DMS 273 (cell line): ENCODE measurements around the gene TEDC2.

Source experiments
- DNase-seq: peaks from one replicate; lab custom pipeline; 2025; ENCODE audit not compliant: unreplicated experiment; lab: John Stamatoyannopoulos, UW

TEDC2 gene

DNA sequence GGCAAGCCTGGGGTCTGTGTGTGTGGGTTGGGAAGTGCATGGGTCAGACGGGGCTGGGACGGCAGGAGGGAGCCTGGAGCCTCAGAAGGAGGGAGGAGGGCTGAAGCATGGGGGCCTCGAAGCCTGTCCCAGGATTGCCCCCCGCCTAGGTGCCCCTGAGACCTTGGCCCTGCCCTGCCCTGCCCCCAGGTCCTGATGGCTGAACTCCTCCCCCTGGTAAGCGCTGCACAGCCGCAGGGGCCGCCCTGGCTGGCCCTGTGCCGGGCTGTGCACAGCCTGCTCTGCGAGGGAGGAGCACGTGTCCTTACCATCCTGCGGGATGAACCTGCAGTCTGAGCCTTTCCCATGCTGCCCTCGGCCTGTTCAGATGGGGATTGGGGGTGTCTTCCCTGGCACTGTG lies 4.4 kb downstream of the TEDC2 start:
- DNase-seq, result peak; percentile 64

DNA sequence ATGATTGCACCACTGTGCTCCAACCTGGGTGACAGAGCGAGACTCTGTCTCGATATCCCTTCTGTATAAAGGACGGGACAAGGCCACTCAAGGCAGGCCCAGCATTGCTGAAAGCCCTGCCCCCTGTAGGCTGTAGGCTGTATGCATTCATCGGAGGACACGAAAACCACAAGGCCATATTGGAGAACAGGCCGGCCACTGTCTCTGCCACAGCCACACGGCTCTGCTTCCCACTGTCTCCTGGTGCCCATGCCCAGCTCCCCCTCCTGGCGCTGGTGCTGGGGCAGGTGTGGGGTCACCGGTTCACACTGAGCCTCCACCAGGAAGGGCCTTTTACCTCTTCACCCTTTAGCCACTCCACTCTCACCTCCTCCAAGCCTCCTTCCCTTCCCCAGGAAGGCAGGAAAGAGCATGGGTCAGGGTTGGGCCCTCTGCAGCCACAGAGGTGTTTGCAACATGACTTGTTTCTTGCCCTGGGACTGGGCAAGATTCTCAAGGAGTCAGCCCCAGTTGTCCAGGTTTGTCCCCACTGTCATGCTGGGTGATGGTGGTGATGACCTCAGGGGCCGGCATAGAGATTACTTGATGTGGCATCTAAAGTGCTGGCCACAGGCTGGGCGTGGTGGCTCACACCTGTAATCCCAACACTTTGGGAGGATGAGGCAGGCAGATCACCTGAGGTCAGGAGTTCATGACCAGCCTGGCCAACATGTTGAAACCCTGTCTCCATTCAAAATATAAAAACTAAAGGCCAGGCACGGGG lies 5.9 kb downstream of the TEDC2 start:
- DNase-seq, result peak; percentile 58

DNA sequence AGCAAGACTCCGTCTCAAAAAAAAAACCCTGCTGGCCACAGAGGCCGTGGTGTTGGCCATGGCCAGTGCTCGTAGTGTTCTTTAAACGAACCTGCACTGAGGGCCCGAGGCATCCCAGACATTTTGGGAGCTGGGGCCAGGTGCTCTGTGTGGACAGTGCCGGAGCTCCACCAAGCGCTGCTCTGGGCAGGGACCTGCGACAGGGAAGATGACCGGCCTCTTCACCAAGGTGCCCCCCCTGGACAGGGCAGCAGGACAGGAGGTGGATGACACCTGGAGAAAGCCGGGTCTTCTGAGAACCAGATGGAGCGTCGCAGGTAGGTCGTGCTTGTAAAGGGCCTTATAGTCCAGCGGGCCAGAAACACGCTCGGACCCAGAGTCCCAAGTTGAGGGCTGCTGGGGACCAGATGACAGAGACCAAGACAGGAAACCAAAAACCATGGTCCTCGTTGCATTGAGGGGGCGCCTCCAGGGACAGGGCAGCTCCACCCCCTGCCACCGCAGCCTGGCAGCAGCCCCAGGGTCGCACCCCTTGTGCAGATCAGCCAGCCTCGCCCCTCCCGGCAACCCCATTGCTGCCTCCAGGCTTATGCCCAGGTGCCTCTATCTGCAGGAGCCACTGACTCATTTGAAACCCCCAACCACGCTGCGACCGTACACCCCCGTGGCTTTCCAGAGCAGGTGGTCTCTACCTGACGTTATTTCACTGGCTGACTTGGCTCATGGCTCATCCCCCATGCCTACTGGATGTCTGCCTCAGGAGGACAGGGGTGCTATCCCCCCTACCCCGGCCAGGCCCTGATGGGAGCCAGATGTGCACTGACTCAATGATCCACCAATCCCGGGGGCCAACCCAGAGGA lies 7.0 kb downstream of the TEDC2 start:
- DNase-seq, result no peak

DNA sequence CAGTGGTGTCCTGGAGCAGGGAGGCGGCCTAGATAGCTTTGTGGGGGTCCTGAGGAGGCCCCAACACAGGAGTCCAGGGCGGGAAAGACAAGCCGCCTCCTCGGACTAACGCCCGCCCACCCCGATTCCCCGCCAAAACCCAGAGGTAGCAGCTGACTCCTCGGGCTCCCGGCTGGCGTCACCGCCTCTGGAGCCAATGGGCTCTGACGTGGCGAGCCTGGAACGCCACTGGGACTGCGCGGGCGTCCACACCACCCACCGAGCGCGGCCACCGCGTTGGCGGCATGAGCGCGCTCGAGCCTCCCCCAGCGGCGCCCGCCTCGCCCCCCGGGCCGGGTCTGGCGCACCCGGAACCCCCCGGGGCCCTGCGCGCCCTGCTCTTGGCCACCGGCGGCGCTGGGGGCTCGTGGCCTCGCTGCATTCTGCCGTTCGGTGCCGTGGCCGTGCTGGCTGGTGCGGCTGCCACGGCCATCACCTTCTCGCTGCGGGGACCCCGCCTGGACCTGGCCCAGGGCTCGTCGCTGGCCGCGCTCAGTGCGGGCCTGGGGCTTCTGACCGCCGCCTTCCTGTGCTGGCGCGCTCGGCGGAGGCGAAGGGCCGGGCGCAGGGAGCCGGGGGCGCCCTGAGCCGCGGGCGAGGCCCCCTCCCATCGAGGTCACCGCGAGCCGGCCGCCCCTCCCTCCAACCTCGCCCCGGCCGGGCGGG lies 7.8 kb downstream of the TEDC2 start:
- peak; percentile 95 for DNase-seq

DNA sequence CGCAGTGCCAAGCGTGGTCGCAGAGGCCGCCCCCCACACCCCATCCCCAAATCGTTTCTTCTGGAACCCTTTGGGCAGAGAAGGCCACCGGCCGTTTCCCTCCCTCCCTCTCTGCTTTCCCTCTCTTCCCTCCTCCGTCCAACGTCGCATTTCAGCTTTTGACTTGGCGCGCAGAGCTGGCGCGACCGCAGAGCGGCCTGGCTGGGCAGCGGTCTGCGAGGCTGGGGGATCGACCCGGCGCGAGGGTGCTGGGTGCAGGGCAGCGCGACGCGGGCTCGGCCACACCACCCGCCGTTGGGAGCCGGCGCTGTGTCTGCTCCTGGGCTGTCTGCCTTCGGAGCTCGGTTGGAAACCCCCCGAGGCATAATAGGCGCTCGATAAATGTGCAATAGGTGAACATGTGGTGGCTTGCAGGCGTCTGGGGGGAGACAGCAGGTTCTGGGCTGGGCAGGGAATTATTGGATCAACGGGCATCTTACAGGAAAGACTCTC lies 8.4 kb downstream of the TEDC2 start:
- peak; percentile 97 for DNase-seq

DNA sequence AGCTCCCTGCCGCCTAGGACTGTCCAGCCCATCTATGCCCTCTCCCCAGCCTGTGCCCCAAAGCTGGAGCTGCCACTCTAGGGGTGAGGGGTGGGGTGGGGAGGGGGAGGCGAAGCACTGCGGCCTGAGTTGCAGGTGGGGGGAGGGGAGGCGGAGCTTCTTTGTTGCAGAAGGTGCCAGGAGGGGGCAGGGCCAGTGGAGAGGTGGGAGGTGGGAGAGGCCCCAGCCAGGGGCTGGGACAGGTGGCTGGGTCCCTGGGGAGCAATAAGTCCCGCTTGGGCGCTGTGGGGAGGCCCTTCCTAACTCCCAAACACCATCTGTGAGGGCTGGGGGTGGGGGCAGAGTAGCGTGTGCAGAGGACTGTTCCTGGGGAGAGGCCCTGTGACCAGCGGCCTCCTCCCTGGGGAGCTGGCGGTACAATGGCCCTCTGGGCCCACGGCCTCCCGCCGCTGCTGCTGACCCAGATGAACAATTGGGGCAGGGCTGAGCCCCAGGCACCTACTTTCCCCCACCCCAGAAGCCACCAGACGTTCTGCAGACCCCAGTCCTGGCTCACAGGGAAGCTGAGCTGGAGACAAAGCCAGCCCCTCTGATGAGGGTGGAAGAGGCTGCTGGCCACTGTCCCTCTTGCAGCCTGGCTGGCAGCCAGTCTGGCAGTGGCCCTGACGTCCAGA lies 9.0 kb downstream of the TEDC2 start:
- DNase-seq, result peak; percentile 99

DNA sequence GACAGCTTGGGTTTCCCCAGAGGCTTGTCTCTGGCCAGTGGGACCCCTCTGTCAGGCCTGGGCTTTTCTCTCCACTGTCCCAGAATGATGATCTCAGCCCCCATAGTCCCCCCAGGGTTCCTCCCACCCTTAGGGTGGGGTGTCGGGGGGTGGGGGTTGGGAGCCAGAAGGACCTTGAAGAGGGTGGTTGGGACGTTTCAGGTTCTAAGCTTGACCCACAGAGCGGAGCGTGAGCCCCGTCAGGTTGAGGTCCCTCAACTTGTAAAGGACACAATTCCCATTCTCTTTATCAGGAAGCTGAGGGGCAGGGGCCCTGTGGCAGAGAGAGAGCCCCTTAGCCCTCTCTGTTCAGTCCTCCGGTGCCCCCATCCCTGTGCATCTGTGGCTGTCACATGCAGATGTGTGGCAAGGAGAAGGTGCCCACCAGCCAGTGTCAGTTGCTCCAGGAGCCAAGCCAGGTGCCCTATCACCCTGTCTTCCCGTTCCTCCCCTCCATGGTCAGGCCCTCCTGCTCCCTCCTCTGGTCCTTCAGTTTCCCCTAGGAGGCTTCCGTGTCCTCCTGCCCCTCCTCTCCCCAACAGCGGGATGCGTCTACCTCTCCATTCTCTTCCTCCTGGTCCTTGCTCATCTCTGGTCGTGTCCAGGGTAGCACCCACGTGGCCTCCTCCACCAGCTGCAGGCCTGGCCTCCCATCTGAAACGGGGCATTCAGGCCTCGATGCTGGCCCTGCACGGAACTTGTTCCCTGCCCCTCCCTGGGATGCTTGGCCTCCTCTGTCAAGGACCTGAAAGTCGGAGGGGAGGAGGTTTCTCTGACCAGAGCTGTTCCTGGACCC lies 9.7 kb downstream of the TEDC2 start:
- peak; percentile 78 for DNase-seq

DNA sequence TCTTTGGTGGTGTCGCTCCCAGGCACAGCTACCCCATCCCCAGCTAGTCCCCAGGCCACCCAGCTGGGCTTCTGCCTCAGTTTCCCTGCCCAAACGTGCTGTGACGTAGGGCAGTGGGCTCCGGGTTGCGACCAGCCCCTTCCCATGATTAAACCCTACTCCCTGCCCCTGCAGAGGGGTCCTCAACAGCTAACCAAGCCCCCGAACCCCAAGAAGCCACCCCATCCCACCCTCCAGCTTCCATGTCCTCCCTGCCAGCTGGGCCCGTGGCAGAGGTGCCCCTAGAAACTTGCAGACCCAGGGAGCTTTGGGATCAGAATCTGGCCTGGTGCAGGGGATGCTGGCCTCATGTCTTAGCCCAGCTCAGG lies 10.3 kb downstream of the TEDC2 start:
- no peak for DNase-seq

DNA sequence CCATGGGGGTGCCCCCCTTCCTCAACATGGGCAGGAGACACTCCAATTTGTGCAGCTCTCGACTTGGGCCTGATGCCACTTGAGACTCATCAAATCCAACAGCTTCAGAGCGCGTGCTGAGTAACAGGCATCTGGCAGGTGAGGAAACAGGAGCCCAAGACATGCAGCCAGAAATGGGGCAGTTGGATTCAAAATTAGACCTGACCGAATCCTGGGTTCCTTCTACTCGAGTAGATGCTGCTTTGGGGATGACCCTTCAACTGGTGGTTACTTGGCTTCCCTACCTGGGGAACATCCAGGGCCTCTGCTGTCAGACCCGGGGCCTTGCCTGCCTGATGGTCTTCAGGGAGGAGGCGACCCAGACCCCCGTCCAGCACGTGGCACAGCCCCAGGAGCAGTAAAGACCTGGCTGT lies 10.7 kb downstream of the TEDC2 start:
- DNase-seq, result peak; percentile 95

DNA sequence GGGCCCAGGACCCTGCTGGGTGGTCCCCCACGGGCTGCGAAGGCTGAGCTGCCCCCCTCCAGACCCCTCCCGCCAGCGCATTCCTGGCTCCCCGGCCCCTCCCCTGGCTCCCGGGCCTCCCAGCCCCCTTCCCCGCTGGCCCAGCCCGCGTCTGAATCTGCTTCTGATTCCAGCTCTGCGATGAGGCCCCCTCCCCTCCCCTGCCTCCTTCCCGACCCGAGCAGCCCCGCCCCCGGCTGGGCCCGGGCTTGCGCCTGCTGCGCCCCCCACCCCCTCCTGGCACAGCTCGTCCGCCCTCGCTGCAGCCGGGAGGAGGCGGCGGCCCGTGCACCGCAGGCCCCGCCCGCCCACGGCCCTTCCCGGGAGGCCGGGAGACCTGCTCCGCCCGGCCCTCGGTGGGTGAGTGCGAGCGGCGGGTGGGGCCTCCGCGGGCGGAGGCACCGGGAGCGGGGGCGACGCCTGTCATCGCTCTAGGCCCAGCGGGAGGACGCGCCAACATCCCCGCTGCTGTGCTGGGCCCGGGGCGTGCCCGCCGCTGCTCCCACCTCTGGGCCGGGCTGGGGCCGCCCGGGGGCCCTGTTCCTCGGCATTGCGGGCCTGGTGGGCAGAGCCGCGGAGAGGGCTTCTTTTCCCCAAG lies 11.2 kb downstream of the TEDC2 start, which contains the start of gene NTN3:
TSS of gene NTN3 (plus strand) at position 282 of the 637 bp plus-strand sequence. CDS start 405 bp downstream, outside the sequence.
- DNase-seq, result peak; percentile 97

DNA sequence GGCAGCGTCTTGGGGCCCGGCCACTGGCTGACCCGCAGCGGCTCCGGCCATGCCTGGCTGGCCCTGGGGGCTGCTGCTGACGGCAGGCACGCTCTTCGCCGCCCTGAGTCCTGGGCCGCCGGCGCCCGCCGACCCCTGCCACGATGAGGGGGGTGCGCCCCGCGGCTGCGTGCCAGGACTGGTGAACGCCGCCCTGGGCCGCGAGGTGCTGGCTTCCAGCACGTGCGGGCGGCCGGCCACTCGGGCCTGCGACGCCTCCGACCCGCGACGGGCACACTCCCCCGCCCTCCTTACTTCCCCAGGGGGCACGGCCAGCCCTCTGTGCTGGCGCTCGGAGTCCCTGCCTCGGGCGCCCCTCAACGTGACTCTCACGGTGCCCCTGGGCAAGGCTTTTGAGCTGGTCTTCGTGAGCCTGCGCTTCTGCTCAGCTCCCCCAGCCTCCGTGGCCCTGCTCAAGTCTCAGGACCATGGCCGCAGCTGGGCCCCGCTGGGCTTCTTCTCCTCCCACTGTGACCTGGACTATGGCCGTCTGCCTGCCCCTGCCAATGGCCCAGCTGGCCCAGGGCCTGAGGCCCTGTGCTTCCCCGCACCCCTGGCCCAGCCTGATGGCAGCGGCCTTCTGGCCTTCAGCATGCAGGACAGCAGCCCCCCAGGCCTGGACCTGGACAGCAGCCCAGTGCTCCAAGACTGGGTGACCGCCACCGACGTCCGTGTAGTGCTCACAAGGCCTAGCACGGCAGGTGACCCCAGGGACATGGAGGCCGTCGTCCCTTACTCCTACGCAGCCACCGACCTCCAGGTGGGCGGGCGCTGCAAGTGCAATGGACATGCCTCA lies 12.0 kb downstream of the TEDC2 start:
- peak; percentile 78 for DNase-seq

DNA sequence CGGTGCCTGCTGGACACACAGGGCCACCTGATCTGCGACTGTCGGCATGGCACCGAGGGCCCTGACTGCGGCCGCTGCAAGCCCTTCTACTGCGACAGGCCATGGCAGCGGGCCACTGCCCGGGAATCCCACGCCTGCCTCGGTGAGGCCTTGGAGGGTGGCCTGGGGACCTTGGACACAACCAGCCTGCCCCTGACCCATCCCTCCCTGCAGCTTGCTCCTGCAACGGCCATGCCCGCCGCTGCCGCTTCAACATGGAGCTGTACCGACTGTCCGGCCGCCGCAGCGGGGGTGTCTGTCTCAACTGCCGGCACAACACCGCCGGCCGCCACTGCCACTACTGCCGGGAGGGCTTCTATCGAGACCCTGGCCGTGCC lies 12.6 kb downstream of the TEDC2 start:
- no peak for DNase-seq

DNA sequence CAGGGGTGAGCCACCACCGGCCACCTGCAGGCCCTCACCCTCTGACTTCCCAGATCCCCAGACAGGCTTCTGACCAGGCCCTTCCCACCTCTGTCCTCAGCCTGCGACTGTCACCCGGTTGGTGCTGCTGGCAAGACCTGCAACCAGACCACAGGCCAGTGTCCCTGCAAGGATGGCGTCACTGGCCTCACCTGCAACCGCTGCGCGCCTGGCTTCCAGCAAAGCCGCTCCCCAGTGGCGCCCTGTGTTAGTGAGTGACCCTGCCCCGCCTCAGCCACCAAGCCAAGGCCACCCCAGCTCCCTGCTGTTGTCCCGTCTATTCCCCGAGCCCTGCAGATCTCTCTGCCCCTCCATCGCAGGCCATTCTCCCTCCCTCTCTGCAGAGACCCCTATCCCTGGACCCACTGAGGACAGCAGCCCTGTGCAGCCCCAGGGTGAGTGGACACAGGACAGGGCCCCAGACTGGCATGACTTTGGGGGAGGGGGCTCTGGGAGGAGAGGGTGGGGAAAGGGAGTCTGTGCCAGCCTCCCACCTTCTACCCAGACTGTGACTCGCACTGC lies 13.1 kb downstream of the TEDC2 start:
- DNase-seq, result no peak

DNA sequence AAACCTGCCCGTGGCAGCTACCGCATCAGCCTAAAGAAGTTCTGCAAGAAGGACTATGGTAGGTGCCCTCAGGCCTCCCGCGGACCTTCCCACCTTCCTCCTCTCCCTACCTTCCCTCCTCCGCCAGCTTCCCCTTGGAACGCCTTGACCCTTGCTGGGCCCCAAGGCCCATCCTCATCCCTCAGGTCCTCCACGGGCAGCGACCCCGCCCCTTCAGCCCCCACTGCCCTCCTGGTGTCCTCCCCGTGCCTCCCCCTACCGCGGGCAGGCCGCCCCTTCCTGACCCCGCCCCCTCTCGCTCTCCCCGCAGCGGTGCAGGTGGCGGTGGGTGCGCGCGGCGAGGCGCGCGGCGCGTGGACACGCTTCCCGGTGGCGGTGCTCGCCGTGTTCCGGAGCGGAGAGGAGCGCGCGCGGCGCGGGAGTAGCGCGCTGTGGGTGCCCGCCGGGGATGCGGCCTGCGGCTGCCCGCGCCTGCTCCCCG lies 13.6 kb downstream of the TEDC2 start:
- peak; percentile 79 for DNase-seq

DNA sequence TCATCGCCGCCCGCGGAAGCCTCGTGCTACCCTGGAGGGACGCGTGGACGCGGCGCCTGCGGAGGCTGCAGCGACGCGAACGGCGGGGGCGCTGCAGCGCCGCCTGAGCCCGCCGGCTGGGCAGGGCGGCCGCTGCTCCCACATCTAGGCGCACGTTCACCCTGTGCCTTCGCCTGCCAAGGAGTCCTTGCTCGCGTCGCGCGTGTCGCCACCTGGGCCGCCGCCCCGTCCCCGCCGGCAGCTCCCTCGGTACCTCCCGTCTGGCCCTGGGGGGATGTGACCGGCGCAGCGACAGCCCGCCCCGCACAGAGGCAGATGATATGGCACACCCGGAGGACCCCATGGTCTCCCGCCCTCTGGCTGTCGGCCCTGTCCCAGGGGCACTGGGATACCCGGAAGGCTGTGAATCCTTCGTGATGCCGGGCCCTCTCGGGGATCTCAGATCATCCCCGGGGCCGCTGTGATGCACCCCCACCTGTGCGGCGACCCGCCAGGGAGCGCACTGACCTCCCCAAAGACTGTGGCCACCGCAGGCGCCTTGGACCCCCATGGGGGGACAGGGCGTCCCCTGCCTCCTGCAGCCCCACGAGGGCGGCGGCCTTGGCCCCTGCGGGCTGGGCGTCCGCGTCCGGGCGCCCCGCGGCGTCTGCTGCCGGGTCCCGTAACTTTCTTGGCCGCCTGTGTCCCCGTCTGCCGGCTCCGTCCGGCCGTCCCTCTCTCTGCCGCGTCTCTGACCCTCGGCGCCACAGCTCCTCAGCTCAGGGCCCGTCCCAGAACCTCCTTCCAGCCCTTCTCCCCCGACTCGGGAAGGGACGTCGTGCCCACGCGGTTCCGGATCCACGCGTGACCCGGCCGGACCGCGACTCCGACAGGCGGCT lies 14.3 kb downstream of the TEDC2 start:
- peak; percentile 79 for DNase-seq

DNA sequence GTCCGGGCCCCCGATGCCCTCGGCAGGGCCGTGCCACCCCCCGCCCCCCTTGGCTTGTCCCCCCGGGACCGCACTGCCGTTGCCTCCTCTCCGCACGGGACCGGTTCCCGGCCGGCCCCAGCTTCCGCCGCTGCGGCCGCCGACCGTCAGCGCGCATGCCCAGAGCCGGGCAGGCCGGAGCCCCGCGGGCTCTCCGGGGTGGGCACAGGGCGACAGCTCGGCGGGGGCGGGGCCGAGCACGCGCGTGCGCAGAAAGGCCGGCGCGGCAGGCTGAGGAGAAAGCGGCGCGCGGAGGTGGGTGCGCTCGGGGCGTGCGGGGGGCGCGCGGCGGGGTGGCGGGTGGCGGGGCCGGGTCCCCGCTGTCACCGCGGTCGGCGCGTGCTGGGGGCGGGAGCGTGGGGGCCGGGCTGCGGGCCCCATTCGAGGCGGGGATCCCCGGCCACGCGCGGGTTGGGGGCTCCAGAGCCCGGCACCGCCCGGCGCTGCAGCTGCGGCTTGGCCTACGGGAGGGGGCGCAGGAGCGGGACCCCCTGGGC lies 15.0 kb downstream of the TEDC2 start, which contains the start of gene TBC1D24:
TSS of gene TBC1D24 (plus strand) at position 251 of the 536 bp plus-strand sequence. CDS start 21,022 bp downstream, outside the sequence.
- DNase-seq, result peak; percentile 94
